GM23248 (cell line): ENCODE results near the gene RNASEL. TPM values are rescaled to one million over a fixed set of nuclear protein-coding genes. Genes with fewer than 3 reads are reported as not detected.
"Not testable (repeated sequence)": the region's sequence is repeated elsewhere in the genome, so short reads cannot be mapped to it uniquely, and the experiment has no call there.

Experiments
- DNase-seq: peaks from one replicate; pipeline ENCODE4 v3.0.0-alpha.2; 2015
- H2AFZ ChIP-seq: fragments of 200-600 bp; sonication (generic); 2 replicates; pipeline ENCODE4 v1.6.1; 2016; ENCODE audit warnings: antibody characterized with exemption
- H3F3A ChIP-seq: fragments of 200-600 bp; sonication (generic); 2 replicates; pipeline ENCODE4 v1.6.1; 2016; ENCODE audit warnings: mild to moderate bottlenecking, antibody characterized with exemption, mixed run types; ENCODE audit not compliant: insufficient read depth
- H3K27ac ChIP-seq: fragments of 200-600 bp; sonication (generic); 2 replicates; pipeline ENCODE4 v1.5.1; 2016; ENCODE audit warnings: mild to moderate bottlenecking
- H3K27me3 ChIP-seq: fragments of 200-600 bp; sonication (generic); replicated peaks from 2 replicates; pipeline ENCODE4 v1.6.1; 2016; ENCODE audit warnings: mild to moderate bottlenecking; ENCODE audit not compliant: insufficient read depth
- H3K36me3 ChIP-seq: fragments of 200-600 bp; sonication (generic); 2 replicates; pipeline ENCODE4 v1.6.1; 2016; ENCODE audit warnings: low read depth, mild to moderate bottlenecking
- H3K4me1 ChIP-seq: fragments of 200-600 bp; sonication (generic); 2 replicates; pipeline ENCODE4 v1.6.1; 2016; ENCODE audit warnings: mild to moderate bottlenecking; ENCODE audit not compliant: insufficient read depth
- H3K4me2 ChIP-seq: fragments of 200-600 bp; sonication (generic); one replicate; pipeline ENCODE4 v1.6.1; 2016; ENCODE audit warnings: mild to moderate bottlenecking; ENCODE audit not compliant: unreplicated experiment
- H3K4me3 ChIP-seq: fragments of 200-600 bp; sonication (generic); 2 replicates; pipeline ENCODE4 v1.5.1; 2016; ENCODE audit warnings: mild to moderate bottlenecking
- H3K79me2 ChIP-seq: fragments of 200-600 bp; sonication (generic); 2 replicates; pipeline ENCODE4 v1.6.1; 2016; ENCODE audit warnings: mild to moderate bottlenecking; ENCODE audit not compliant: insufficient read depth
- H3K9ac ChIP-seq: fragments of 200-600 bp; sonication (generic); 2 replicates; pipeline ENCODE4 v1.6.1; 2016; ENCODE audit warnings: mild to moderate bottlenecking
- H3K9me2 ChIP-seq: fragments of 200-600 bp; sonication (generic); 2 replicates; pipeline ENCODE4 v1.6.1; 2016; ENCODE audit warnings: mixed run types, mild to moderate bottlenecking, moderate library complexity; ENCODE audit not compliant: insufficient read depth
- H3K9me3 ChIP-seq: fragments of 200-600 bp; sonication (generic); one replicate; pipeline ENCODE4 v1.6.1; 2017; ENCODE audit warnings: low read depth
- H4K20me1 ChIP-seq: fragments of 200-600 bp; sonication (generic); 2 replicates; pipeline ENCODE4 v1.6.0; 2016; ENCODE audit not compliant: insufficient read depth
- EZH2 ChIP-seq: fragments of 200-600 bp; sonication (generic); IDR thresholded peaks from 2 replicates; pipeline ENCODE4 v1.6.1; 2018; ENCODE audit warnings: antibody characterized with exemption, mild to moderate bottlenecking; ENCODE audit not compliant: insufficient read depth, poor library complexity, severe bottlenecking
- EZH2phosphoT487 ChIP-seq: fragments of 200-600 bp; sonication (generic); IDR thresholded peaks from 2 replicates; pipeline ENCODE4 v1.6.1; 2018; ENCODE audit warnings: antibody characterized with exemption, moderate library complexity, mild to moderate bottlenecking, low read depth; ENCODE audit not compliant: insufficient read depth
- WGBS, 2 experiments: methylation state at CpG; one replicate each; pipeline ENCODE4 v1.1.6; 2015 to 2017; ENCODE audit warnings: low lambda C conversion rate in 2 of 2, low coverage in 1 of 2; ENCODE audit errors: missing lambda C conversion rate in 2 of 2; 5-methylcytosine and 5-hydroxymethylcytosine counted together
- in situ Hi-C: fragments of 300-500 bp; cut with MboI; formaldehyde crosslinking; loops from 2 replicates; pipeline ENCODE4 v1.15.0; 2020
- polyA plus RNA-seq: library from polyadenylated mRNA; unstranded; fragments of >200 nt; fragmentation: Nextera tagmentation; extraction: Ambion mirVana; gene quantifications from 2 replicates; pipeline ENCODE4 v1.2.1, GENCODE V29; 2016
- total RNA-seq: library from RNA; depleted of rRNA; stranded (reverse); fragments of >200 nt; shearing (Covaris generic); gene quantifications from 2 replicates; pipeline ENCODE4 v1.2.3, GENCODE V29; 2014

RNASEL gene
- total and polyA plus RNA-seq, 2 experiments from 2014 or later, result 7.9 to 10.1 TPM

DNA sequence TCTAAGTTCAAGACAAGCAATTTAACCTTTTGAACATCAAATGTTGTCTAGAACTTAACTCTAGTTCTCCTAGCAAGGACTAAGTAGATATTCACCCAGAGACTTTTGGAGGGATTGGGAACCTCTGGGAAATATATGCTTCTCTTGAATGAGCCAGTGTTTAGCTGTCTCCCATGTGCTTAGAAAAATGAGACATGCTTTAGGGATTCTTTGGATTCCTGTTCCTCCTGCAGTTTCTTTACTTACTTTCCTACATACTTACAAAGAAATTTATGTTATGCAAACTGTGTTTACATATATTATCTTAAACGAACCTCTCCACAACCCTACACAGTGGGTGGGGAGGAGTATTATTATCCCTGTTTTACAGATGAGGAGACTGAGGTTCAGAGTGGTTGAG, 39.2 kb downstream of the RNASEL start:
- H3K9me2 ChIP-seq, result no peaks in the 10 kb centered on the region
- H3K9me3 ChIP-seq, result no peaks in the 10 kb centered on the region
- H3K4me3 ChIP-seq, result no peak overlapping the region
- H3K79me2 ChIP-seq, result no peaks in the 10 kb centered on the region
- in situ Hi-C loops, result no loop called here
- no peak for TF ChIP-seq EZH2
- TF ChIP-seq EZH2phosphoT487, result no peak
- H3K4me2 ChIP-seq, result no peak overlapping the region
- 0 out of 2 replicates have a peak, but pooled peaks cover 11% of the 10 kb centered on the region for H3K27me3 ChIP-seq
- H2AFZ ChIP-seq, result no peak overlapping the region
- no peaks in the 10 kb centered on the region for H3K4me1 ChIP-seq
- H3K9ac ChIP-seq, result no peak overlapping the region
- H3K27ac ChIP-seq, result no peak overlapping the region
- 26 to 37% methylated on average over 1 of the region's 1 CpG for whole genome bisulfite sequencing, 2 experiments
- H4K20me1 ChIP-seq, result no peaks in the 10 kb centered on the region
- no peaks in the 10 kb centered on the region for H3F3A ChIP-seq
- H3K36me3 ChIP-seq, result no peaks in the 10 kb centered on the region
- no peak for DNase-seq

DNA sequence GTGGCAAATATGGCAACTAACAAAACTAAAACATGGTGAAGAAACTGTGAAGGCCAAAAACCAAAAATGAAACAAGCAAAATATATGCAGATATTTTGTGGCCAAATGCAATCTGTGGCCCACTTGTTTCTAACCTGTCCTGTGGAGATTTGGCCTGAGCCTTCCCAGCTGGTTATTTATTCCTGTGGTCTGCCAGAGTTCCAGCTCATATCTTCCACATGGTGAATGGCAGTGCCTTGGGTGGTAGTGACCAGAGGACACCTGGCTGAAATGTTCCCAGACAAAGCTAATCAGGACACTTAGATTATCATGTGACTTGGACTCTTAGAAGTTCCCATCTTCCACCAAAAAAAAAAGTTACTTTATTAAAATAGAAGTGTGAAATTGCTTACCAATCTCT, 39.7 kb downstream of the RNASEL start:
- H3K27me3 ChIP-seq, result 0 out of 2 replicates have a peak, but pooled peaks cover 11% of the 10 kb centered on the region
- H4K20me1 ChIP-seq, result no peaks in the 10 kb centered on the region
- H2AFZ ChIP-seq, result no peak overlapping the region
- no peak overlapping the region for H3K4me3 ChIP-seq
- no peaks in the 10 kb centered on the region for H3K36me3 ChIP-seq
- no peak overlapping the region for H3K27ac ChIP-seq
- H3F3A ChIP-seq, result no peaks in the 10 kb centered on the region
- no peak overlapping the region for H3K9ac ChIP-seq
- no peak overlapping the region for H3K4me2 ChIP-seq
- no peak for DNase-seq
- H3K79me2 ChIP-seq, result no peaks in the 10 kb centered on the region
- H3K9me2 ChIP-seq, result no peaks in the 10 kb centered on the region
- no peaks in the 10 kb centered on the region for H3K4me1 ChIP-seq
- in situ Hi-C loops, result no loop called here
- no peaks in the 10 kb centered on the region for H3K9me3 ChIP-seq
- TF ChIP-seq EZH2phosphoT487, result no peak
- no peak for TF ChIP-seq EZH2

DNA sequence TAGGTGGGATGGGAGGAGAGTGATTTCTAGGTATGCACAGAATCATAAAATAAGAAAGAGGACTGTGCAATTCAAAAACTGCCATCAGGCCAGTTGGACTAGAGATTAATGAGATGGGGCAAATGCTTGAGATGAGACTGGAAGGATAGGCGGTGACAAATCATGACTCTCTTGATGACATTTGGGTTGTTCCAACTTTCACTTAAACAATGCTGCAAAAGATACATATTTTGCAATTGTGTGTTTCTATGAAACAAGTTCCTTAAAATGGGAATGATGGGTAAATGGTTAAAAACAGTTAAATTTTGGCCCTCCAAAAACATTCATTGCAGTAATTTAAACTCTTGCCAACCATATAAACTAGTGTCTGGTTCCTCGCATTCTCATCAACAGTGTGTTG, 55.2 kb downstream of the RNASEL start:
- TF ChIP-seq EZH2 (no peak), EZH2phosphoT487 (no peak)
- peaks cover 2% of the 10 kb centered on the region; the same call in 1 of the 2 replicates for H3K27me3 ChIP-seq
- H3K9ac ChIP-seq, result no peak overlapping the region
- no peaks in the 10 kb centered on the region for H3K9me2 ChIP-seq
- H3K4me3 ChIP-seq, result no peak overlapping the region
- H3K9me3 ChIP-seq, result no peaks in the 10 kb centered on the region
- no peak overlapping the region for H2AFZ ChIP-seq
- H3F3A ChIP-seq, result no peaks in the 10 kb centered on the region
- no peaks in the 10 kb centered on the region for H3K36me3 ChIP-seq
- no peaks in the 10 kb centered on the region for H3K4me1 ChIP-seq
- H3K79me2 ChIP-seq, result no peaks in the 10 kb centered on the region
- DNase-seq, result no peak
- no peak overlapping the region for H3K4me2 ChIP-seq
- WGBS, 2 experiments, result 60 to 67% methylated on average over 2 of the region's 2 CpGs
- H3K27ac ChIP-seq, result no peak overlapping the region
- in situ Hi-C loops, result no loop called here
- H4K20me1 ChIP-seq, result no peaks in the 10 kb centered on the region

DNA sequence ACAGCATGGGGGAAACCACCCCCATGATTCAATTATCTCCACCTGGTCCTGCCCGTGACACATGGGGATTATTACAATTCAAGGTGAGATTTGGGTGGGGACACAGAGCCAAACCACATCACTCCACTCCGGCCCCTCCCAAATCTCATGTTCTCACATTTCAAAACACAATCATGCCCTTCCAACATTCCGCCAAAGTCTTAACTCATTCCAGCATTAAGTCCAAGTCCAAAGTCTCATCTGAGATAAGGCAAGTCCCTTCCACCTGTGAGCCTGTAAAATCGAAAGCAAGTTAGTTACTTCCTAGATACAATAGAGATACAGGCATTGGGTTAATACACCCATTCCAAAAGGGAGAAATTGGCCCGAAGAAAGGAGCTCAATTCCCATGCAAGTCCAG, 60.9 kb downstream of the RNASEL start:
- DNase-seq, H3K27me3 ChIP-seq, H3K4me1 ChIP-seq, H3K9me2 ChIP-seq, H3K4me2 ChIP-seq, H3K27ac ChIP-seq, H3K4me3 ChIP-seq, H3F3A ChIP-seq, H3K9ac ChIP-seq, H3K9me3 ChIP-seq, in situ Hi-C loops, H4K20me1 ChIP-seq, H2AFZ ChIP-seq, H3K79me2 ChIP-seq, H3K36me3 ChIP-seq: not testable (repeated sequence)
- WGBS, 2 experiments, result 30 to 39% methylated on average over 5 of the region's 5 CpGs

DNA sequence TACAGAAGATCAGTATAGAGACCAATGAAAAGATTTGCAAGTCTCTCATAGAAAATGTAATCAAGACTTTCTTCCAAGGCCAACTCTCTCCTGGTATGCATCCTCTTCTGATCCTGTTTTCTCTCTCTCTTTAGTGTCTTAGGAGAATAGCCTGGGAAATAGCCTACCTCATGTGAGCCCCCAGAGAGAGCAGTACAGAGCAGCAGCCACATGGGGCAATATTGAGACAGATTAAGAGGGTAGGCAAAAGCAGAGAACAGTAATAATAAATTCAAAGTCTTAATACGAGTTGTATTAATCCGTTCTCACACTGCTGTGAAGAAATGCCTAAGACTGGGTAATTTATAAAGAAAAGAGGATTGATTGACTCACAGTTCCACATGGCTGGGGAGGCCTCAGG, 61.4 kb downstream of the RNASEL start:
- DNase-seq, result no peak
- H4K20me1 ChIP-seq, result no peaks in the 10 kb centered on the region
- TF ChIP-seq EZH2 (no peak), EZH2phosphoT487 (no peak)
- no peak overlapping the region for H2AFZ ChIP-seq
- no peaks in the 10 kb centered on the region for H3K79me2 ChIP-seq
- no peaks in the 10 kb centered on the region for H3K4me1 ChIP-seq
- 5 to 24% methylated on average over 2 of the region's 2 CpGs for WGBS, 2 experiments
- no peaks in the 10 kb centered on the region for H3K36me3 ChIP-seq
- no peak overlapping the region for H3K4me2 ChIP-seq
- H3K27ac ChIP-seq, result no peak overlapping the region
- in situ Hi-C loops, result no loop called here
- no peaks in the 10 kb centered on the region for H3K9me2 ChIP-seq
- H3K9me3 ChIP-seq, result no peaks in the 10 kb centered on the region
- H3K9ac ChIP-seq, result no peak overlapping the region
- no peaks in the 10 kb centered on the region; the same call in 1 of the 2 replicates for H3K27me3 ChIP-seq
- H3K4me3 ChIP-seq, result no peak overlapping the region
- H3F3A ChIP-seq, result no peaks in the 10 kb centered on the region
